Activated CD8-positive, alpha-beta memory T cell treated with anti-CD3 and anti-CD28 coated beads, Interleukin-2, amount 50 U/mL, for 48 hours (primary cell): ENCODE results near the gene KIRREL1.

ENCODE experiments used
- DNase-seq: peaks from one replicate; pipeline ENCODE4 v3.0.0-alpha.2; 2020

Gene KIRREL1

GRCh38 chr1:158149175-158149574 is 155.7 kb downstream of the KIRREL1 start:
- peak; percentile 56 for DNase-seq
